ENCODE measurements around the gene MTUS2.

- TF ChIP-seq CTCF (IDR thresholded peaks at IDR 0.05; ENCODE audit: insufficient read depth, low read length) (no peak), GABPA (IDR thresholded peaks at IDR 0.05; ENCODE audit: low read depth) (no peak), POLR2AphosphoS5 (IDR thresholded peaks at IDR 0.05; ENCODE audit: low read depth) (no peak)
- TF ChIP-seq, protein P1, sequence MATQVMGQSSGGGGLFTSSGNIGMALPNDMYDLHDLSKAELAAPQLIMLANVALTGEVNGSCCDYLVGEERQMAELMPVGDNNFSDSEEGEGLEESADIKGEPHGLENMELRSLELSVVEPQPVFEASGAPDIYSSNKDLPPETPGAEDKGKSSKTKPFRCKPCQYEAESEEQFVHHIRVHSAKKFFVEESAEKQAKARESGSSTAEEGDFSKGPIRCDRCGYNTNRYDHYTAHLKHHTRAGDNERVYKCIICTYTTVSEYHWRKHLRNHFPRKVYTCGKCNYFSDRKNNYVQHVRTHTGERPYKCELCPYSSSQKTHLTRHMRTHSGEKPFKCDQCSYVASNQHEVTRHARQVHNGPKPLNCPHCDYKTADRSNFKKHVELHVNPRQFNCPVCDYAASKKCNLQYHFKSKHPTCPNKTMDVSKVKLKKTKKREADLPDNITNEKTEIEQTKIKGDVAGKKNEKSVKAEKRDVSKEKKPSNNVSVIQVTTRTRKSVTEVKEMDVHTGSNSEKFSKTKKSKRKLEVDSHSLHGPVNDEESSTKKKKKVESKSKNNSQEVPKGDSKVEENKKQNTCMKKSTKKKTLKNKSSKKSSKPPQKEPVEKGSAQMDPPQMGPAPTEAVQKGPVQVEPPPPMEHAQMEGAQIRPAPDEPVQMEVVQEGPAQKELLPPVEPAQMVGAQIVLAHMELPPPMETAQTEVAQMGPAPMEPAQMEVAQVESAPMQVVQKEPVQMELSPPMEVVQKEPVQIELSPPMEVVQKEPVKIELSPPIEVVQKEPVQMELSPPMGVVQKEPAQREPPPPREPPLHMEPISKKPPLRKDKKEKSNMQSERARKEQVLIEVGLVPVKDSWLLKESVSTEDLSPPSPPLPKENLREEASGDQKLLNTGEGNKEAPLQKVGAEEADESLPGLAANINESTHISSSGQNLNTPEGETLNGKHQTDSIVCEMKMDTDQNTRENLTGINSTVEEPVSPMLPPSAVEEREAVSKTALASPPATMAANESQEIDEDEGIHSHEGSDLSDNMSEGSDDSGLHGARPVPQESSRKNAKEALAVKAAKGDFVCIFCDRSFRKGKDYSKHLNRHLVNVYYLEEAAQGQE (IDR thresholded peaks at IDR 0.05; ENCODE audit: insufficient replicate concordance, low read depth) = no peak
These were observed 678.4 kb downstream of the MTUS2 start for GRCh38 chr13:29498426-29499040.

Measured in HL-60 (cell line).